Skeletal muscle tissue (tissue), 4 donors: ENCODE results near the gene RGS9BP. TPM values are rescaled to one million over a fixed set of nuclear protein-coding genes. Genes with fewer than 3 reads are reported as not detected.
A peak's percentile ranks its signal among the peaks of the same experiment; 100 is the strongest.
"Not testable (repeated sequence)": the region's sequence is repeated elsewhere in the genome, so short reads cannot be mapped to it uniquely, and the experiment has no call there.

Source experiments
- H3K27ac ChIP-seq: one replicate; pipeline ENCODE4 v1.7.0; 2013; ENCODE audit warnings: mild to moderate bottlenecking, low read depth, low read length, inconsistent platforms
- H3K27me3 ChIP-seq, 3 donors: one replicate each; pipeline ENCODE4 v1.7.0; 2013; ENCODE audit warnings: low read length in 3 of 3; ENCODE audit not compliant: control insufficient read depth in 3 of 3, insufficient read depth in 3 of 3
- H3K36me3 ChIP-seq, 3 donors: one replicate each; pipeline ENCODE4 v1.7.0; 2013; ENCODE audit warnings: low read length in 3 of 3; ENCODE audit not compliant: control insufficient read depth in 3 of 3, insufficient read depth in 3 of 3
- H3K4me1 ChIP-seq, 3 donors: one replicate each; pipeline ENCODE4 v1.7.0; 2013; ENCODE audit warnings: low read length in 3 of 3, mild to moderate bottlenecking in 3 of 3; ENCODE audit not compliant: control insufficient read depth in 3 of 3, insufficient read depth in 3 of 3
- H3K4me3 ChIP-seq, 3 donors: one replicate each; pipeline ENCODE4 v1.7.0; 2013; ENCODE audit warnings: low read length in 3 of 3
- H3K9ac ChIP-seq, 3 donors: one replicate each; pipeline ENCODE4 v1.7.0; 2013; ENCODE audit warnings: low read length in 3 of 3, mild to moderate bottlenecking in 3 of 3, moderate library complexity in 2 of 3, low read depth in 1 of 3
- H3K9me3 ChIP-seq, 3 donors: one replicate each; pipeline ENCODE4 v1.7.0; 2013; ENCODE audit warnings: low read length in 3 of 3; ENCODE audit not compliant: control insufficient read depth in 3 of 3
- total RNA-seq: library from RNA; depleted of rRNA; stranded (reverse); fragments of >200 nt; gene quantifications from one replicate; pipeline ENCODE4 v1.2.3, GENCODE V29; 2014
- donor health status: Osteomylitis.

RGS9BP gene
- total RNA-seq, 1 donor from 2014 or later = 0.52 TPM

DNA sequence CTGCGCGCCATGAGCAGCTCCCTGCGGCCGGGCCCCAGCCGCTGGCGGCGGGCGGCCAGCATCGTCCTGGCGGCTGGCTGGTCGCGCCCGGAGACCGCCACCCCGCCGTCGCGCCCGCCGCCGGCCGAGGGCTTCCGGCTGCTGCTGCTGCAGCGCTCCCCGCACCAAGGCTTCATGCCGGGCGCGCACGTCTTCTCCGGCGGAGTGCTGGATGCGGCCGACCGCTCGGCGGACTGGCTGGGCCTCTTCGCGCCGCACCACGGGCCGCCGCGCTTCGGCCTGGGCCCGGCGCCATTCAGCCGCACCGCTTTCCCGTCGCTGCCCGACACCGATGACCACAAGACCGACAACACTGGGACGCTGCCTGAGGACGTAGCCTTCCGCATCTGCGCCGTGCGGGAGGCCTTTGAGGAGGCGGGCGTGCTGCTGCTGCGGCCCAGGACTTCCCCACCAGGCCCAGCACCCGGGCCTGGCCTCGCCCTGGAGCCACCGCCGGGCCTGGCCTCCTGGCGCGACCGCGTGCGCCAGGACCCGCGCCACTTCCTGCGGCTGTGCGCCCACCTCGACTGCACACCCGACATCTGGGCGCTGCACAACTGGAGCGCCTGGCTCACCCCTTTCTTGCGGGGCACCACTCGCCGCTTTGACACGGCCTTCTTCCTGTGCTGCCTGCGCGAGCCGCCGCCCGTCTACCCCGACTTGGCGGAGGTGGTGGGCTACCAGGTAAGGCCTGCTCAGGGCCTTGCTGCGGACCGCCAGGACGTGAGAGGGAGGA, 16.5 kb downstream of the RGS9BP start:
- H3K4me1 ChIP-seq = peaks cover 28 to 45% (median 40%) of the 10 kb centered on the region in 3 donors

DNA sequence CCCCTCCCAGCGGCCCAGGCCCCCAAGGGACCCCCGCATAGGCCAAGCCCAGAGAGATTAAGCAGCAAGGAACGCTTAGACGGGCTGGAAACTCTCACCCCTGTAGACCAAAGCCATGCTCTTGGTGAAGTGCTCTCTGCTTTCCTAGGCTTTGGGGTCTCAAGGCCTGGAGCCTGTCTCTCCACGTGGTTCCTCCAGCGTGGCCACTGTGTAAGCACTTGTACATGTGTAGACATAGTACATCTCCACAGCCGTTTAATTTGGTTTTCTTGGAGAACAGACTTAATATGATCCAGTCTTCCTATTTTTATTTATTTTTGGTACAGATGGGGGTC, 17.0 kb downstream of the RGS9BP start:
- Histone ChIP-seq H3K9me3 (no peaks in the 10 kb centered on the region), H3K9ac (peak overlapping the region; percentile 86 to 91 (median 90)), H3K36me3 (no peaks in the 10 kb centered on the region), H3K4me3 (peak overlapping the region; percentile 86 to 91 (median 89)), H3K27ac (peak overlapping the region; percentile 66), H3K4me1 (peaks cover 28 to 45% (median 40%) of the 10 kb centered on the region in 3 donors), H3K27me3 (no peaks in the 10 kb centered on the region)

More for the DNA sequence above, 16.5 kb downstream of the RGS9BP start:
- H3K4me3 ChIP-seq = peak overlapping the region; percentile 86 to 91 (median 89)
- H3K36me3 ChIP-seq = no peaks in the 10 kb centered on the region
- peak overlapping the region; percentile 86 to 91 (median 90) for H3K9ac ChIP-seq
- H3K27me3 ChIP-seq = no peaks in the 10 kb centered on the region
- H3K9me3 ChIP-seq = no peaks in the 10 kb centered on the region
- peak overlapping the region; percentile 66 for H3K27ac ChIP-seq

DNA sequence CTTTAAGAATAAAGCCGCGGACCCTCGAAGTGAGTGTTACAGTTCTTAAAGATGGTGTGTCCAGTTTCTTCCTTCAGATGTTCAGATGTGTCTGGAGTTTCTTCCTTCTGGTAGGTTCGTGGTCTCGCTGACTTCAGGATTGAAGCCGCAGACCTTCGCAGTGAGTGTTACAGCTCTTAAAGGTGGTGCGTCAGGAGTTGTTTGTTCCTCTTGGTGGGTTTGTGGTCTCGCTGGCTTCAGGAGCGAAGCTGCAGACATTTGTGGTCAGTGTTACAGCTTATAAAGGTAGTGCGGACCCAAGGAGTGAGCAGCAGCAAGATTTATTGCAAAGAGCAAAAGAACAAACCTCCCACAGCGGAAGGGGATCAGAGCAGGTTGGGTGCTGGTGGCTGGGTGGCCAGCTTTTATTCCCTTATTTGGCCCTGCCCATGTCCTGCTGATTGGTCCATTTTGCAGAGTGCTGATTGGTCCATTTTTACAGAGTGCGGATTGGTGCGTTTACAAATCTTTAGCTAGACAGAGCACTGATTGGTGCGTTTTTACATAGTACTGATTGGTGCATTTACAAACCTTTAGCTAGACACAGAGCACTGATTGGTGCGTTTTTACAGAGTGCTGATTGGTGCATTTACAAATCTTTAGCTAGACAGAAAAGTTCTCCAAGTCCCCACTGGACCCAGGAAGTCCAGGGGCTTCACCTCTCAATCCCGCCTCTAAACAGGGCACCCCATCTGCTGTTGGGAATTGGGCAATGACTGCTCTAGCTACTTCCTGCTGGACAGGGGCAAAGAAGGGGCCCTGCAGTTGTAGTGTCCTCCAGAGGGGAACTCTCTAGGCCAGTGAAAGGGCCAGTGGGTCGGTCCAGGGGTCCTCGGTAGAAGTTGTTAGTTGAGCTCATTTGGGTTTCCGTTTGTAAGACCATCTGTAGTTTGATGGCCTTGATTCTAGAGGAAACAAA, 17.8 kb downstream of the RGS9BP start:
- H3K9ac ChIP-seq = peak overlapping the region in 2 of 3 donors; percentile 20 to 91
- not testable (repeated sequence) for H3K36me3 ChIP-seq, H3K9me3 ChIP-seq, H3K27ac ChIP-seq, H3K27me3 ChIP-seq
- peak overlapping the region; percentile 86 to 91 (median 89) for H3K4me3 ChIP-seq
- H3K4me1 ChIP-seq = peaks cover 28 to 45% (median 37%) of the 10 kb centered on the region in 3 donors

DNA sequence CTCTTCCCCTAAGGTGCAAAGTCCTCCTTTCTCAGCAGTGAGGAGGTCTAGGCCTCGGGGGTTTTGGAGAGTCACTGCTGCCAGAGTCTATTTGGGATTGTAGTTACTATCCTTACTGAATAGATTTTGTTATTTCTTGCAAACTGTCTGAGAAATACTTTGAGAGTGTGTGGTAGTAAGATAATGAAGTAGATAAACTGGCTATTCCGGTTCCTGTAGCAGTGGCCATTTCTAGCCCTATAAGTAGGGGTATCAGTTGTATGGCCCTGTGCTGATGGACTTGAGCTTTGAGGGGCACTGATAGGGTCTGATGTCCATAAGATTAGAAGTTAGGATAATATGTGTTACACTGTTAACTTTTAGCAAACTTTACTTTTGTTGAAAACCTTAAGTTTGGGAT, 18.7 kb downstream of the RGS9BP start:
- not testable (repeated sequence) for H3K27me3 ChIP-seq, H3K4me3 ChIP-seq, H3K27ac ChIP-seq, H3K9ac ChIP-seq, H3K36me3 ChIP-seq, H3K9me3 ChIP-seq
- peaks cover 28 to 45% (median 37%) of the 10 kb centered on the region in 3 donors for H3K4me1 ChIP-seq

DNA sequence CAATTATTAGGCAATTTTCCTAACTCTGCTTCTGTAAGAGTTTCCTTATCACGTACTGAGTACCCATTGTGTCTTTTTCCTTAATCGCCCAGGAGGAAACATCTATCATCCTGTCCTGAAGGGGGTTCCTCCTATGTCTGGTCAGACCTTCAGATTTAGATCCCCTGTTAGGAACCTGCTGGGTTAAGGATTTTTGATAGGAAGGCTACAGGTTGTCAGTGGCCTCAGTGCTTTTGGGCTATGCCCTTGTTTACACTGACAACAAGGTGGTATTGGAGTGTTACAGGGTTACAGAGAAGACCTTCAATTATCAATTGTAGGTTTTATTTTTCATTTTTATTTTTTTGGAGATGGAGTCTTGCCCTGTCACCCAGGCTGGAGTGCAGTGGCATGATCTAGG, 19.2 kb downstream of the RGS9BP start:
- not testable (repeated sequence) for H3K27ac ChIP-seq, H3K9me3 ChIP-seq, H3K27me3 ChIP-seq, H3K4me3 ChIP-seq, H3K9ac ChIP-seq, H3K36me3 ChIP-seq
- peaks cover 28 to 44% (median 37%) of the 10 kb centered on the region in 3 donors for H3K4me1 ChIP-seq

DNA sequence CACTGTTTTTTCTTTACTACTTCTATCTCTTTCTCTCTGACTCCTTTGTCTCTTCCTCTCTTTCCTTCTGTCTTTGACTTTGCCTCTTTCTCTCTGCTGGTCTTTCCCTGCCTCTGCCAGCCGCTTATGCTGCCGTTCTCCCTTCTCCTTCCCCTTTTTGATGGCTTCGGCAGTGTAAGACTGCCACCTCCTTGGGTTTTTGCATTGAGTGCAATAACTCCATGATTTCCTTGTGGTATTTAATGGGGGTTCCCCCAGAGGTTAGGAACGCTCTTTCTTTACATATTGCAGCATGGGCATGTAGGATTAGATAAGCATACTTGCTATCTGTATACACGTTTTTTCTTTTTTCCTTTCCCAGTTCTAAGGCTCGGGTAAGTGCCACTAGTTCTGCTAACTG, 19.9 kb downstream of the RGS9BP start:
- not testable (repeated sequence) for H3K27me3 ChIP-seq, H3K4me3 ChIP-seq, H3K27ac ChIP-seq, H3K9ac ChIP-seq, H3K9me3 ChIP-seq
- peaks cover 28 to 42% (median 37%) of the 10 kb centered on the region in 3 donors for H3K4me1 ChIP-seq
- H3K36me3 ChIP-seq = peaks cover 5 to 10% (median 5%) of the 10 kb centered on the region in 3 donors

DNA sequence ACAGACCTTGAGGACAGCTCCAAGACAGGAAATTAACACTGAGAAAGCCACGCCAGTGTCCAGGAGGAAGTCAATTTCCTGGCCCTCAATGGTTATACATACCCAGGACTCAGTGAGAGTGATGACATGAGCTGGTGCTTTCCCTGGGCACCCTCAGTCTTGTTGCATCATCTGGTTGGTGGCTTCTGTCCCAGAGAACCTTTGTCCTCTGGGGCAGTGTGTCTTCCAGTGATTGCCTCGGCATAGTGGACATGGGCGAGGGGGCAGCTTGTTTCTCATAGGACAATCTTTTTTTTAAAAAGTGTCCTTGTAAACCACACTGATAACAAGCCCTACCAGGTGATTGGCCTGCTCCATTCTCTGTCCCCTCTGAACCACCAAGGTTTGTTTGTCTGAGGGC, 21.1 kb downstream of the RGS9BP start:
- not testable (repeated sequence) for H3K27ac ChIP-seq

DNA sequence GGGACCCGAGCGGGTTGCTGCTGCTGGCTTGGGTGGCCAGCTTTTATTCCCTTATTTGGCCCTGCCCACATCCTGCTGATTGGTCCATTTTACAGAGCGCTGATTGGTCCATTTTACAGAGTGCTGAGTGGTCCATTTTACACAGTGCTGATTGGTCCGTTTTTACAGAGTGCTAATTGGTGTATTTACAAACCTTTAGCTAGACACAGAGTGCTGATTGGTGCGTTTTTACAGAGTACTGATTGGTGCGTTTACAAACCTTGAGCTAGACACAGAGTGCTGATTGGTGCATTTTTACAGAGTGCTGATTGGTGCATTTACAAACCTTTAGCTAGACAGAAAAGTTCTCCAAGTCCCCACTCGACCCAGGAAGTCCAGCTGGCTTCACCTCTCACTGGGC, 24.5 kb downstream of the RGS9BP start:
- Histone ChIP-seq H3K36me3 (peaks cover 5 to 12% (median 7%) of the 10 kb centered on the region in 3 donors), H3K4me1 (peaks cover 6 to 16% (median 8%) of the 10 kb centered on the region in 3 donors)
- H3K9me3 ChIP-seq, H3K27me3 ChIP-seq, H3K27ac ChIP-seq, H3K9ac ChIP-seq, H3K4me3 ChIP-seq: not testable (repeated sequence)

More for the DNA sequence above, 21.1 kb downstream of the RGS9BP start:
- H3K9ac ChIP-seq, H3K4me3 ChIP-seq, H3K27me3 ChIP-seq, H3K9me3 ChIP-seq: not testable (repeated sequence)
- peaks cover 21 to 36% (median 28%) of the 10 kb centered on the region in 3 donors for H3K4me1 ChIP-seq
- peaks cover 5 to 12% (median 5%) of the 10 kb centered on the region in 3 donors for H3K36me3 ChIP-seq

DNA sequence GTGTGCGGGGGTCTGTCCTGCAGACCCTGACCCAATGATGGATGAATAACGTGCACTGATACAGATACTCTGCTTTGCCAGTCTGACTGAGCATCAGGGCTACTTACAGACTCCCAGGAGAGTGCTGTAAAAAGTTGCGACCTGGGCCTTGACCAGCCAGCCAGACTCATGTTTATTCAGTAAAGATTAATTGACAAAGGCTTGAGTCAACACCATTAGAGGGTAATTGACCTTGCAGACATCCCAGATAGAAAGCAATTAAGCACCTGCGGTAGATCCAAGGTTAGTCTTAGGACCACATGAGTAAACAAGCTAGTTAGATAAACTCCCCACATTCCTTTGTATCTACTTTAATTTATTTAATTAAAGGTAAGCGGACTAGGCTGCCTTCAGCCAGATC, 26.4 kb downstream of the RGS9BP start:
- Histone ChIP-seq H3K36me3 (peaks cover 5 to 14% (median 7%) of the 10 kb centered on the region in 3 donors), H3K9ac (no peak overlapping the region), H3K4me1 (peaks cover 0 to under 1% (median 0%) of the 10 kb centered on the region in 3 donors), H3K27me3 (no peaks in the 10 kb centered on the region), H3K9me3 (peaks cover 2 to 5% (median 3%) of the 10 kb centered on the region in 3 donors), H3K4me3 (no peak overlapping the region), H3K27ac (no peak overlapping the region)

DNA sequence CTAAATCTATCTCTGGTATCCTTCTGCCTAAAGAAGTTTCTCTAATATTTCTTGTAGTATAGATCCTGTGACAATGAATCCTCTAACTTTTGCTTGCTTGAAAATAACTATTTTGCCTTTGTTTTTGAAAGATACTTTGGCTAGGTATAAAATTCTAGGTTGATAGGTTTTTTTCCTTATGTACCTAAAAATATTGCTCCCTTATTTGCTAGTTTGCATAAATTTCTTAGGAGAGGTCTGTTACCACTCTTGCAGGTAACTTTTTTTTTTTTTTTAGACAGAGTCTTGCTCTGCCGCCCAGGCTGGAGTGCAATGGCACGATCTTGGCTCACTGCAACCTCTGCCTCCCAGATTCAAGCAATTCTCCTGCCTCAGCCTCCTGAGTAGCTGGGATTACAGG, 28.4 kb downstream of the RGS9BP start:
- H3K9me3 ChIP-seq, H3K4me1 ChIP-seq, H3K4me3 ChIP-seq, H3K27ac ChIP-seq, H3K27me3 ChIP-seq, H3K9ac ChIP-seq: not testable (repeated sequence)
- peaks cover 5 to 11% (median 7%) of the 10 kb centered on the region in 3 donors for H3K36me3 ChIP-seq
